Astrocyte (in vitro differentiated cells and primary cell): Measurements from ENCODE around the gene BRWD1.

ENCODE experiments used
- EZH2 ChIP-seq: IDR thresholded peaks from 2 replicates; pipeline ENCODE4 v1.6.1; 2012; ENCODE audit warnings: mild to moderate bottlenecking, low read length, inconsistent platforms; ENCODE audit not compliant: insufficient read depth
- TF ChIP-seq, protein P1 (sequence below): IDR thresholded peaks from 2 replicates; pipeline ENCODE4 v1.5.1; 2011; ENCODE audit warnings: low read depth, mild to moderate bottlenecking, inconsistent platforms, low read length, moderate library complexity; ENCODE audit not compliant: insufficient read depth

DNA sequence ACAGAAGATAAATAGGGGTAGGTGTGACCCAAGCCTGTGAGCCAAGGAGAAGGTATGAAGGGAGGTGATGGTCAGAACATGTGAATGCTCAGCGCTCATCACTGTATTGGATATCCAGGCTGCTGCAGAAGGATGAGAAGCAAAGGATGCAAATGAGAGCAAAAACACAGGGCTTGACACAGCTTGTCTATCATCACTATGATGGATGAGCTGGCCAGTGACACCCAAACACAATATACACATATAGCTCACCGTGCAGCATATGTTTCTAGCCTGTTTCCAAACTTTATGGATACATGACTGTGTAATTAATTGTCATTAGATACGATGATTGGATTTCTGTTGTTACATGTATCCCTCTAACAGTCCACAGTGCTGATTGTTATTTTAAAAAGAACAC is 49.3 kb upstream of the BRWD1 start:
- TF ChIP-seq, protein P1, sequence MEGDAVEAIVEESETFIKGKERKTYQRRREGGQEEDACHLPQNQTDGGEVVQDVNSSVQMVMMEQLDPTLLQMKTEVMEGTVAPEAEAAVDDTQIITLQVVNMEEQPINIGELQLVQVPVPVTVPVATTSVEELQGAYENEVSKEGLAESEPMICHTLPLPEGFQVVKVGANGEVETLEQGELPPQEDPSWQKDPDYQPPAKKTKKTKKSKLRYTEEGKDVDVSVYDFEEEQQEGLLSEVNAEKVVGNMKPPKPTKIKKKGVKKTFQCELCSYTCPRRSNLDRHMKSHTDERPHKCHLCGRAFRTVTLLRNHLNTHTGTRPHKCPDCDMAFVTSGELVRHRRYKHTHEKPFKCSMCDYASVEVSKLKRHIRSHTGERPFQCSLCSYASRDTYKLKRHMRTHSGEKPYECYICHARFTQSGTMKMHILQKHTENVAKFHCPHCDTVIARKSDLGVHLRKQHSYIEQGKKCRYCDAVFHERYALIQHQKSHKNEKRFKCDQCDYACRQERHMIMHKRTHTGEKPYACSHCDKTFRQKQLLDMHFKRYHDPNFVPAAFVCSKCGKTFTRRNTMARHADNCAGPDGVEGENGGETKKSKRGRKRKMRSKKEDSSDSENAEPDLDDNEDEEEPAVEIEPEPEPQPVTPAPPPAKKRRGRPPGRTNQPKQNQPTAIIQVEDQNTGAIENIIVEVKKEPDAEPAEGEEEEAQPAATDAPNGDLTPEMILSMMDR = no peak
- no peak for TF ChIP-seq EZH2
